Measurements from ENCODE around the gene ATM.

DNA sequence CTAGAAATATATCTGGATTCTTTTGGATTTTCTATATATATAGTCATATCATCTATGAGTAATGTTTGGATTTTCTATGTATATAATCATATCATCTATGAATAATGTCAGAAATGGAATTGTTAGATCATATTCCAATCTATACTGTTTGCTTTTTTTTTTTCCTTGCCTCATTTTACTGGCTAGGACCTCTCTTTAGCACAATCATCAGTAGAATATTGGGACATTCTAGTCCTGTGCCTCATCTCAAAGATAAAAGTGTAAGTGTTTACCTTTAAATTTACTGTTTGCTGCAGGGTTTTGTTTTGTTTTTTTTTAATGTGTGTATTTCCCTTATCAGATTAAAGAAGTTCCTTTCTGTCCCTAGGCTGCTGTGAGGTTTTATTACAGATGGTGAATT lies 147.4 kb downstream of the ATM start:
- TF ChIP-seq, protein P1, sequence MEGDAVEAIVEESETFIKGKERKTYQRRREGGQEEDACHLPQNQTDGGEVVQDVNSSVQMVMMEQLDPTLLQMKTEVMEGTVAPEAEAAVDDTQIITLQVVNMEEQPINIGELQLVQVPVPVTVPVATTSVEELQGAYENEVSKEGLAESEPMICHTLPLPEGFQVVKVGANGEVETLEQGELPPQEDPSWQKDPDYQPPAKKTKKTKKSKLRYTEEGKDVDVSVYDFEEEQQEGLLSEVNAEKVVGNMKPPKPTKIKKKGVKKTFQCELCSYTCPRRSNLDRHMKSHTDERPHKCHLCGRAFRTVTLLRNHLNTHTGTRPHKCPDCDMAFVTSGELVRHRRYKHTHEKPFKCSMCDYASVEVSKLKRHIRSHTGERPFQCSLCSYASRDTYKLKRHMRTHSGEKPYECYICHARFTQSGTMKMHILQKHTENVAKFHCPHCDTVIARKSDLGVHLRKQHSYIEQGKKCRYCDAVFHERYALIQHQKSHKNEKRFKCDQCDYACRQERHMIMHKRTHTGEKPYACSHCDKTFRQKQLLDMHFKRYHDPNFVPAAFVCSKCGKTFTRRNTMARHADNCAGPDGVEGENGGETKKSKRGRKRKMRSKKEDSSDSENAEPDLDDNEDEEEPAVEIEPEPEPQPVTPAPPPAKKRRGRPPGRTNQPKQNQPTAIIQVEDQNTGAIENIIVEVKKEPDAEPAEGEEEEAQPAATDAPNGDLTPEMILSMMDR (IDR thresholded peaks at IDR 0.05; ENCODE audit: low read depth, low read length) = no peak
- no peak for TF ChIP-seq EZH2phosphoT487 (IDR thresholded peaks at IDR 0.05; ENCODE audit: low read depth)

Data from OCI-LY3 (cell line).